Measurements from ENCODE around the gene RAB36.

RAB36 gene

GRCh38 chr22:23144932-23145877 lies at the start of gene RAB36:
Gene RAB36 (plus strand): TSS chr22:23145477. CDS start chr22:23146617, 1,140 bp downstream.
- Histone ChIP-seq H3K9me3 (ENCODE audit: control insufficient read depth, insufficient read depth, low read depth, low read length) (no peaks in the 10 kb centered on the region), H3K36me3 (ENCODE audit: control insufficient read depth, insufficient read depth, low read length) (no peaks in the 10 kb centered on the region), H3K4me1 (ENCODE audit: control insufficient read depth, insufficient read depth, low read length) (peaks cover 37% of the 10 kb centered on the region), H3K27me3 (ENCODE audit: control insufficient read depth, insufficient read depth, low read length) (peaks cover 4% of the 10 kb centered on the region; the same call in 1 of the 2 replicates), H3K9ac (ENCODE audit: low read length) (peak within 1 kb of the TSS; percentile 46), H3K27ac (ENCODE audit: low read depth, low read length) (no peak within 1 kb of the TSS), H3K4me3 (ENCODE audit: low read depth, low read length) (peak within 1 kb of the TSS; percentile 73)

GRCh38 chr22:23095733-23096342 lies 49.4 kb upstream of the RAB36 start:
- Histone ChIP-seq H3K27me3 (ENCODE audit: control insufficient read depth, insufficient read depth, low read length) (no peaks in the 10 kb centered on the region), H3K9ac (ENCODE audit: low read length) (no peak overlapping the region), H3K4me3 (ENCODE audit: low read depth, low read length) (no peak overlapping the region), H3K36me3 (ENCODE audit: control insufficient read depth, insufficient read depth, low read length) (peaks cover 10% of the 10 kb centered on the region; the same call in 1 of the 2 replicates), H3K9me3 (ENCODE audit: control insufficient read depth, insufficient read depth, low read depth, low read length) (no peaks in the 10 kb centered on the region), H3K4me1 (ENCODE audit: control insufficient read depth, insufficient read depth, low read length) (no peaks in the 10 kb centered on the region), H3K27ac (ENCODE audit: low read depth, low read length) (no peak overlapping the region)

- peaks cover 10% of the 10 kb centered on the region; the same call in 1 of the 2 replicates for H3K36me3 ChIP-seq (ENCODE audit: control insufficient read depth, insufficient read depth, low read length)
- no peaks in the 10 kb centered on the region for H3K4me1 ChIP-seq (ENCODE audit: control insufficient read depth, insufficient read depth, low read length)
- H3K27me3 ChIP-seq (ENCODE audit: control insufficient read depth, insufficient read depth, low read length): no peaks in the 10 kb centered on the region
- H3K9ac ChIP-seq (ENCODE audit: low read length): no peak overlapping the region
- H3K27ac ChIP-seq (ENCODE audit: low read depth, low read length): no peak overlapping the region
- H3K4me3 ChIP-seq (ENCODE audit: low read depth, low read length): no peak overlapping the region
- H3K9me3 ChIP-seq (ENCODE audit: control insufficient read depth, insufficient read depth, low read depth, low read length): no peaks in the 10 kb centered on the region
Measured at GRCh38 chr22:23097412-23098229, 47.7 kb upstream of the RAB36 start.

- Histone ChIP-seq H3K9ac (ENCODE audit: low read length) (no peak overlapping the region), H3K27me3 (ENCODE audit: control insufficient read depth, insufficient read depth, low read length) (no peaks in the 10 kb centered on the region), H3K4me1 (ENCODE audit: control insufficient read depth, insufficient read depth, low read length) (no peaks in the 10 kb centered on the region), H3K27ac (ENCODE audit: low read depth, low read length) (no peak overlapping the region), H3K4me3 (ENCODE audit: low read depth, low read length) (no peak overlapping the region), H3K36me3 (ENCODE audit: control insufficient read depth, insufficient read depth, low read length) (peaks cover 10% of the 10 kb centered on the region; the same call in 1 of the 2 replicates), H3K9me3 (ENCODE audit: control insufficient read depth, insufficient read depth, low read depth, low read length) (no peaks in the 10 kb centered on the region)
Measured at GRCh38 chr22:23098230-23098705, 47.0 kb upstream of the RAB36 start.

- Histone ChIP-seq H3K9ac (ENCODE audit: low read length) (no peak overlapping the region), H3K36me3 (ENCODE audit: control insufficient read depth, insufficient read depth, low read length) (peaks cover 10% of the 10 kb centered on the region; the same call in 1 of the 2 replicates)
Measured at GRCh38 chr22:23098718-23099530, 46.4 kb upstream of the RAB36 start.

GRCh38 chr22:23099531-23099804 lies 45.8 kb upstream of the RAB36 start:
- Histone ChIP-seq H3K27me3 (ENCODE audit: control insufficient read depth, insufficient read depth, low read length) (no peaks in the 10 kb centered on the region), H3K36me3 (ENCODE audit: control insufficient read depth, insufficient read depth, low read length) (peaks cover 10% of the 10 kb centered on the region; the same call in 1 of the 2 replicates), H3K4me1 (ENCODE audit: control insufficient read depth, insufficient read depth, low read length) (no peaks in the 10 kb centered on the region), H3K27ac (ENCODE audit: low read depth, low read length) (no peak overlapping the region), H3K9ac (ENCODE audit: low read length) (no peak overlapping the region), H3K4me3 (ENCODE audit: low read depth, low read length) (no peak overlapping the region), H3K9me3 (ENCODE audit: control insufficient read depth, insufficient read depth, low read depth, low read length) (no peaks in the 10 kb centered on the region)

More at GRCh38 chr22:23098718-23099530, 46.4 kb upstream of the RAB36 start:
- no peaks in the 10 kb centered on the region for H3K27me3 ChIP-seq (ENCODE audit: control insufficient read depth, insufficient read depth, low read length)
- no peaks in the 10 kb centered on the region for H3K9me3 ChIP-seq (ENCODE audit: control insufficient read depth, insufficient read depth, low read depth, low read length)
- H3K4me1 ChIP-seq (ENCODE audit: control insufficient read depth, insufficient read depth, low read length): no peaks in the 10 kb centered on the region
- no peak overlapping the region for H3K27ac ChIP-seq (ENCODE audit: low read depth, low read length)
- no peak overlapping the region for H3K4me3 ChIP-seq (ENCODE audit: low read depth, low read length)

GRCh38 chr22:23100124-23100801 lies 45.0 kb upstream of the RAB36 start:
- no peaks in the 10 kb centered on the region for H3K9me3 ChIP-seq (ENCODE audit: control insufficient read depth, insufficient read depth, low read depth, low read length)
- H3K36me3 ChIP-seq (ENCODE audit: control insufficient read depth, insufficient read depth, low read length): peaks cover 10% of the 10 kb centered on the region; the same call in 1 of the 2 replicates
- H3K4me3 ChIP-seq (ENCODE audit: low read depth, low read length): no peak overlapping the region
- H3K4me1 ChIP-seq (ENCODE audit: control insufficient read depth, insufficient read depth, low read length): no peaks in the 10 kb centered on the region
- H3K27ac ChIP-seq (ENCODE audit: low read depth, low read length): no peak overlapping the region
- no peaks in the 10 kb centered on the region for H3K27me3 ChIP-seq (ENCODE audit: control insufficient read depth, insufficient read depth, low read length)
- no peak overlapping the region for H3K9ac ChIP-seq (ENCODE audit: low read length)

- no peaks in the 10 kb centered on the region for H3K27me3 ChIP-seq (ENCODE audit: control insufficient read depth, insufficient read depth, low read length)
- no peaks in the 10 kb centered on the region for H3K9me3 ChIP-seq (ENCODE audit: control insufficient read depth, insufficient read depth, low read depth, low read length)
- no peak overlapping the region for H3K9ac ChIP-seq (ENCODE audit: low read length)
- no peaks in the 10 kb centered on the region for H3K36me3 ChIP-seq (ENCODE audit: control insufficient read depth, insufficient read depth, low read length)
- H3K4me3 ChIP-seq (ENCODE audit: low read depth, low read length): no peak overlapping the region
- H3K27ac ChIP-seq (ENCODE audit: low read depth, low read length): no peak overlapping the region
- no peaks in the 10 kb centered on the region for H3K4me1 ChIP-seq (ENCODE audit: control insufficient read depth, insufficient read depth, low read length)
Measured at GRCh38 chr22:23101524-23101923, 43.8 kb upstream of the RAB36 start.

- Histone ChIP-seq H3K36me3 (ENCODE audit: control insufficient read depth, insufficient read depth, low read length) (no peaks in the 10 kb centered on the region), H3K27me3 (ENCODE audit: control insufficient read depth, insufficient read depth, low read length) (no peaks in the 10 kb centered on the region), H3K4me1 (ENCODE audit: control insufficient read depth, insufficient read depth, low read length) (no peaks in the 10 kb centered on the region), H3K9me3 (ENCODE audit: control insufficient read depth, insufficient read depth, low read depth, low read length) (no peaks in the 10 kb centered on the region), H3K9ac (ENCODE audit: low read length) (no peak overlapping the region), H3K27ac (ENCODE audit: low read depth, low read length) (no peak overlapping the region), H3K4me3 (ENCODE audit: low read depth, low read length) (no peak overlapping the region)
Measured at GRCh38 chr22:23102002-23102655, 43.1 kb upstream of the RAB36 start.
